Hippocampal formation (tissue), 2 donors: ENCODE measurements around the gene AXIN2.

Experiments used
- DNase-seq, 2 donors: peaks; one replicate each; lab custom pipeline; 2025; lab: John Stamatoyannopoulos, UW

AXIN2 gene, protein sequence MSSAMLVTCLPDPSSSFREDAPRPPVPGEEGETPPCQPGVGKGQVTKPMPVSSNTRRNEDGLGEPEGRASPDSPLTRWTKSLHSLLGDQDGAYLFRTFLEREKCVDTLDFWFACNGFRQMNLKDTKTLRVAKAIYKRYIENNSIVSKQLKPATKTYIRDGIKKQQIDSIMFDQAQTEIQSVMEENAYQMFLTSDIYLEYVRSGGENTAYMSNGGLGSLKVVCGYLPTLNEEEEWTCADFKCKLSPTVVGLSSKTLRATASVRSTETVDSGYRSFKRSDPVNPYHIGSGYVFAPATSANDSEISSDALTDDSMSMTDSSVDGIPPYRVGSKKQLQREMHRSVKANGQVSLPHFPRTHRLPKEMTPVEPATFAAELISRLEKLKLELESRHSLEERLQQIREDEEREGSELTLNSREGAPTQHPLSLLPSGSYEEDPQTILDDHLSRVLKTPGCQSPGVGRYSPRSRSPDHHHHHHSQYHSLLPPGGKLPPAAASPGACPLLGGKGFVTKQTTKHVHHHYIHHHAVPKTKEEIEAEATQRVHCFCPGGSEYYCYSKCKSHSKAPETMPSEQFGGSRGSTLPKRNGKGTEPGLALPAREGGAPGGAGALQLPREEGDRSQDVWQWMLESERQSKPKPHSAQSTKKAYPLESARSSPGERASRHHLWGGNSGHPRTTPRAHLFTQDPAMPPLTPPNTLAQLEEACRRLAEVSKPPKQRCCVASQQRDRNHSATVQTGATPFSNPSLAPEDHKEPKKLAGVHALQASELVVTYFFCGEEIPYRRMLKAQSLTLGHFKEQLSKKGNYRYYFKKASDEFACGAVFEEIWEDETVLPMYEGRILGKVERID

DNA sequence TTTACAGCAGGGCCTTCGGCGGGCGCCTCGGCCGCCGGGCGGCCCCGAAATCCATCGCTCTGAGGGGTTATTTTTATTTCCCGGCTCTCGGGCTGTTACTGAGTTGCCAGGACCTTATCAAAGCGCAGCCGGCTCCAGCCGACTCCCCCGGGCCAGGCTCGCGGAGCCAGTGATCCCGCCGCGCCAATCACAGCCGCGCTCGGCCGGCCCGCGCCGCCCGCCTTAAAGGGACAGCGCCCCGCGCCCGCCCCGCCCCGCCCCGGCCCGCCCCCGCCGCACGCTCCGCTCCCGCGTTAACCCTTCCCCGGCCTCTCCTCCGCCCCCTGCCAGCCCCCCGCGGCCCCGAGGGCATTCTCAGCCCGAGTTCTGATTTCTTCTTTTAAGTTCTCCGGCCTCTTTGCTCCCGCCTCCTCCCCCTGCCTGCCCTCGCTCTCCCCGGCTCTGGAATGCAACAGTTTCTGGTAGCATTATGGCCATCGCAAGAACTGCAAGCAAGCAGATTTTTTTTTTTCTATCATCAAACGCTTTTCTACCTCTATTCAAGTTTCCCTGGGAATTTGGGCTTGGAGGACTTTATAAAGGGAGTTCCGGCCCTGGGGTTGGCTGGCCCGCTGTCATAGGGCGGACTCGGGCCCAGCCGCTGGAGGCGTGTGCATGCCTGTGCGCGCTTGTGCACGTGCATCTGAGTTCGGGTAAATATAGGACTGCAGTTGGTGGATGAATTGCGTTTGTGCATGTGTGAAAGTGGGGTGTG, at the start of gene AXIN2:
Gene AXIN2, minus strand, starts transcription at position 197 of the 754 bp plus-strand sequence. CDS start 3,028 bp downstream, outside the sequence.
- peak; percentile 79 to 82 for DNase-seq

- no peak for DNase-seq
Observed at GRCh38 chr17:65609749-65610148, 48.3 kb upstream of the AXIN2 start.

GRCh38 chr17:65609286-65609685, 47.8 kb upstream of the AXIN2 start:
- no peak for DNase-seq

- DNase-seq = no peak
Observed at GRCh38 chr17:65604070-65604469, 42.6 kb upstream of the AXIN2 start.

DNA sequence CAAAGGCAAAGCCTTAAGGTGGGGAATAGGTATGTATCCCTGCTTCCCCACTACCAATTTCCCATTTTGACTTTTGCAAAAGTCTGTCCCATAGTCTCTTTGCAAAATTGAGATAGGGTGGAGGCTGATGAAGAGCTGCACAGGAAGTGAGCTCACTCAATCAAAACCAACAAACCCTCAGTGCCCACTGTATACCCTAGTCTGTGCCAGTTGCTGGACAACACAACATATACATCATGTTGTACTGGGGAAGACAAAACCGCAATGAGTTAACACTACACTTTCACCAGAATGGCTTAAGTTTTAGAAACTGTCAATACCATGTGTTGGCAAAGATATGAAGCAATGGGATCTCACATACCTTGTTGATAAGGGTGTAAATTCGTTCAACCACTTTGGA, 40.4 kb upstream of the AXIN2 start:
- no peak for DNase-seq

GRCh38 chr17:65601145-65601544, 39.7 kb upstream of the AXIN2 start:
- no peak for DNase-seq

- no peak for DNase-seq
Observed at GRCh38 chr17:65600518-65600917, 39.1 kb upstream of the AXIN2 start.

GRCh38 chr17:65599650-65600049, 38.2 kb upstream of the AXIN2 start:
- no peak for DNase-seq

DNA sequence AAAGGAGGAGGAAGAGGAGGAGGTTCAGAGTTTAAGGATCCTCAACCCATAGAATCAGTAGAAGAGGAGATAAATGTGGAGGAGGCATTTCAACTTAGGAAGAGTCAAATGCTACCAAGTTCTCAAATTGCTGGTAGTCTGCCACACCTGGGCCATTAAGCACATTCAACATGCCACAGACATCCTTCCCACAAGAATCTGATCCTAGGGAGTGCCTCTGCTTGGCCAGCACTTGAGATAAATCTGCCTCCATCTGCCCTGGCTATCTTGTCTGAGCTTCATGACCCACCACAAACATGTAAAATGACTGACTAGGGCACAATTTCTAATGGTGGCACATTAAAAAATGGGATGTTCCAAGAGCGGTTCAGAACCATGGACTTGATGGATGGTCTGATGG, 37.3 kb upstream of the AXIN2 start:
- no peak for DNase-seq

DNA sequence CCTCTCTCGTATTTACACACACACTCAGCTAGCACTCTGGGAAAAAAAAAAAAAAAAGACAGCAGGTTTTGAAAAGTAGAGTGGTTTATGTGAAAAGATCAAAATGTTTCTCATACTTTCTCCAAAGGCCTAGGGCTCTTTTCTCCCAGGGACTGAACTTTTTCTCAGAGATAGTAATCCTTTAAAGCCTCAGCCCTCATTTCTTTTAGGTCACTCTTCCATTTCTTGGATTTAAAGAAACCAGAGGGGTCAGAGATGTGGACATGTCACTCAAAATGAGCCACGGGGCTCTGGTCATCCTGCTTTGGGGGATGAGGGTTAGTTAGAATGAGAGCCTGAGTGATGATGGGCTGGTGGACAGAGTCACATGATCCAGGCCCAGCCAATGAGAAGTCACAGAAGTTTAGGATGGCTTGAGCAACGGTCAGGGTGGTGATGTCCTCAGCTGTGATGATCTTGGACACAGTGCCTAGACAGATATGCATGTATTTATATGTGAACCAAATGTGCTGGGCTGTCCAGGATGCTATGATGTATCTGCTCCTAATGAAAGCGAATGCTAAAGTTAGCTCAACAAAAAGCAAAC, 33.7 kb upstream of the AXIN2 start:
- no peak for DNase-seq

- no peak for DNase-seq
Observed at GRCh38 chr17:65593855-65594845, 32.7 kb upstream of the AXIN2 start.

DNA sequence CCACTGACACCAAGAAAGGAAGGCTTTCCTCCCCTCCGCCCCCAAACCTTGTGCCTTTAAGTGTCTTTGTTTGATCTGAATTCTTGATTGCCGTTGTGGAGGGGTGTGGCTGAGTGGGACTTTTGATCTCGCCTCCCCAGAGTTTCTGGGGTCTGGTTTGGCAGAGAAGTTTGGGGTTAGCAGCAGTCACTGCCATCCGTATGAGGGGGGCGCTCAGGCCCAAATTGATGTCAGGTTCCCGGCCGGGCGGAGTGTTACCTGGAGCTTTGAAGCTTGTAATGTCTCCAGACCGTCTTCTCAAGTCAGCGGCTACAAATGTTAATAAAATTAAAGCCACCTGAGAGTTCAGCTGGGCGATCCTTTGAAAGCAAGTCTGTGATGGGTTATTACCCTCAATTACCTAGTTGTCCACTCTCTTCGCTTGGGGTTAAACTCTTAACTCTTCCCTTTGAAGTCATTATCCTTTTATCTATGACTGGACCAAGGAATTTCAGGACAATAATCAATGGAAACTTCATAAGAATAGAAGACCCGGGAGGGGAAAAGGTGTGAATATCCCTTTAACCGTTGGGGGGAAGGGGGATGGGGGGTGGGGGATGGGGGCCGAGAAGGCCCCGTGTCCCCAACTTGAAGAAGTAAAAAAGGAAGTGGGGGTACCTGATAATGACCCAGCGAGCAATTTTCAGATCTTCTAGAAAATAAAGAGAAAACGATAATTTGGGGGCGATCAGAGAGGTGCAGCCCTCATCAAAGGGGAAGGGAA, 31.8 kb upstream of the AXIN2 start:
- DNase-seq = no peak

DNA sequence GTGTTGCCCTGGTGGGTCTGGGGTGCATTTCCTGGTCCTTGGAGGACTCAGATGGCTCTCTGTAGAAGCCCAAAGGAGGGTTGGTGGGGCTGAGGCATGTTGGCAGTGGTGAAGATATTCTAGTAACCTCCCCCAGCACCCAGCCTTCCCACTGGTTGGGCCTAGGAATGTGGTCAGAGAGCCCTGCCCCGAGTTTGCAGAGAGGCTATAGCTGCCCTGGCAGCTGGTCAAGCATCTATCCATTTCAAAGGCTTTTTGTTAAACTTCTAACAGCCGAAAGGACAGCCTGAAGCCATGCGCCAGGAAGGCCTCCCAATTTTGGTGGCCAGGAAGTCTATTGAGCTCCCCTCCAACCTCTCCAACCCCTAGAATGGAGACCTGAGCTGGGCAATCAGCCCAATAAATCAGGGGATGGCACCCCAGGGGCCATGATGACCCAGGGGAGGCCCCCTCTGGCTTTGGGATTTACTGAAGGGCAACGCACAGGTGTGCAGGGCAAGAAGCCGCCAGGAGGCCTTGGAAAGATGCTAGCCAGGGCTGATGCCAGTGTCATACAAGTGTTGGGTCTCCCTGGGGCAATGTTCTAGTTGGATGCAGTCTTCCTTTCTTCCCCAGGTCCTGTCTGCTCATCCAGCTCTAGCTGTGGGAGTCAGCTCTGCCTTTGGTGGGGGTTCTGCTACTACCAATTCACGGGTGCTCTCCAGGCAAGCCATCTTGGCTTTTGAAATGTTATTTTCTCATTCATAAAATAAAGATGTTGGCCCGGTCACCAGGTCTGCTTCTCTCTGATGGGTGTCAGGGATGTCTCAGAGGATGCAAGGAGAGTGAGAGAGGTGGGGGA, 30.9 kb upstream of the AXIN2 start:
- no peak for DNase-seq

- no peak for DNase-seq
Observed at GRCh38 chr17:65589321-65589720, 27.9 kb upstream of the AXIN2 start.

GRCh38 chr17:65588181-65588808, 26.8 kb upstream of the AXIN2 start:
- DNase-seq = no peak

DNA sequence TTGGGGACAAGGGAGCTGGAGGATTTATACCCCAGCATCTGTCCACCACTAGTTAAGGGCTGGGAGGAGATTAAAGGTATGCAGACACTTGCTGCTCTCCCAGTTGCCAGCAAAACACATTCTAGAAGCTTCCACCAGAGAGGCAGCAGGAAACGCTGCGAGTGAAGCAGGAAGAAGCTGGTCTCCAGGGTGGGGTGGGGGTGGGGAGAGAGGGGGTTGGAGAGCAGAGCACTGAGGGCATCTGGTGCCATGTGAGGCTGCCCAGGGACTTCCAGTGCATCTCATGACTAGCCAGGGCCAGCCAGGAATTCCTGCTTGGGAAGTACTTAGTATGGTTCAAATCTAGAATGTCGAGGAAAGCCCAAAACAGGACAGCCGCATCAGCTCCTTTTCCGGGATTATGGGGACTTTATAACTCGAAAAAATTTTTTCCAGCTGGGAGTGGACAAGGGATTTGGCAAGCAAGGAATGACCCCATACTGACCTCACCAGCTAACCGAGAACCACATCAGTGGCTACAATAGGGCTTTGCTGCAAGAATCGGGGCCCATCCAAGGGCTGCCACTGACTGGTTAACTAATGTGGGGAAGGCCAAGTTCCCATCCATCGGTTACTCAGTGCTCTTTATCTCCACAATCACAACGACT, 26.2 kb upstream of the AXIN2 start:
- DNase-seq = no peak

GRCh38 chr17:65586899-65587298, 25.5 kb upstream of the AXIN2 start:
- DNase-seq = no peak
